ENCODE data around the gene KDM4C. TPM values are rescaled to one million over a fixed set of nuclear protein-coding genes. Genes with fewer than 3 reads are reported as not detected.

KDM4C gene
- total RNA-seq, 1 experiment from 2014 or later, result 7.1 TPM

DNA sequence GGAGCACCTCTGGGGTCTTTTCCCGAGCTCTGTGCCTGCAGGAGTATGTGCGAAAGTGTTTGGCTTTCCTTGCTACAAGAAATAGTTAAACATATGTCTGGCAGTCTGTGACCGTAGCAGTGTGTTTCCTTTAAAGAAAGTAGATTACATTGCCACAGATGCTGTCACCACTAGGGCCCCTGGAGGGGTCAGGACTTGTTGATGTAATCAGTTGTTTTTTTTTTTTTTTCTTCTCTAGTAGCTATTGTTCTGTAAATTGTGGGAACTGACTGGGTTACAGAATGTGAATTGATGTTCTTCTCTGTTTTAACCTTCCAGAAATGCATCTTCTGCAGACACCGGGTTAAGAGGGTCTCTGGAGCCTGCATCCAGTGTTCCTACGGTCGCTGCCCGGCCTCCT lies 345.6 kb downstream of the KDM4C start:
- in situ Hi-C loops (cut with HindIII; ENCODE audit: low pct_unique_long_range_greater_than_20kb, low sequenced_read_pairs), result no loop called here
- Histone ChIP-seq H3K27ac (ENCODE audit: low read length) (no peak overlapping the region), H3K4me1 (ENCODE audit: control insufficient read depth, insufficient read depth, low read length) (no peaks in the 10 kb centered on the region), H3K27me3 (ENCODE audit: control insufficient read depth, insufficient read depth, low read length) (no peaks in the 10 kb centered on the region), H3K4me3 (ENCODE audit: low read depth in 2 of 2, low read length in 2 of 2) (no peak overlapping the region), H3K36me3 (ENCODE audit: control insufficient read depth, insufficient read depth, low read length) (no peaks in the 10 kb centered on the region), H3K9me3 (ENCODE audit: control insufficient read depth, insufficient read depth, low read depth, low read length) (no peaks in the 10 kb centered on the region)
- BruUV-seq (replicated peaks), result no TSS peak
- ChIA-PET CTCF (no interaction called here), POLR2A (no interaction called here)
- ATAC-seq (no peak), DNase-seq (ENCODE audit: low read depth, low spot score) (no peak)
- TF ChIP-seq TCF7L2 (IDR thresholded peaks at IDR 0.05; ENCODE audit: low read depth, low read length), result no peak
- TF ChIP-seq, protein P1, sequence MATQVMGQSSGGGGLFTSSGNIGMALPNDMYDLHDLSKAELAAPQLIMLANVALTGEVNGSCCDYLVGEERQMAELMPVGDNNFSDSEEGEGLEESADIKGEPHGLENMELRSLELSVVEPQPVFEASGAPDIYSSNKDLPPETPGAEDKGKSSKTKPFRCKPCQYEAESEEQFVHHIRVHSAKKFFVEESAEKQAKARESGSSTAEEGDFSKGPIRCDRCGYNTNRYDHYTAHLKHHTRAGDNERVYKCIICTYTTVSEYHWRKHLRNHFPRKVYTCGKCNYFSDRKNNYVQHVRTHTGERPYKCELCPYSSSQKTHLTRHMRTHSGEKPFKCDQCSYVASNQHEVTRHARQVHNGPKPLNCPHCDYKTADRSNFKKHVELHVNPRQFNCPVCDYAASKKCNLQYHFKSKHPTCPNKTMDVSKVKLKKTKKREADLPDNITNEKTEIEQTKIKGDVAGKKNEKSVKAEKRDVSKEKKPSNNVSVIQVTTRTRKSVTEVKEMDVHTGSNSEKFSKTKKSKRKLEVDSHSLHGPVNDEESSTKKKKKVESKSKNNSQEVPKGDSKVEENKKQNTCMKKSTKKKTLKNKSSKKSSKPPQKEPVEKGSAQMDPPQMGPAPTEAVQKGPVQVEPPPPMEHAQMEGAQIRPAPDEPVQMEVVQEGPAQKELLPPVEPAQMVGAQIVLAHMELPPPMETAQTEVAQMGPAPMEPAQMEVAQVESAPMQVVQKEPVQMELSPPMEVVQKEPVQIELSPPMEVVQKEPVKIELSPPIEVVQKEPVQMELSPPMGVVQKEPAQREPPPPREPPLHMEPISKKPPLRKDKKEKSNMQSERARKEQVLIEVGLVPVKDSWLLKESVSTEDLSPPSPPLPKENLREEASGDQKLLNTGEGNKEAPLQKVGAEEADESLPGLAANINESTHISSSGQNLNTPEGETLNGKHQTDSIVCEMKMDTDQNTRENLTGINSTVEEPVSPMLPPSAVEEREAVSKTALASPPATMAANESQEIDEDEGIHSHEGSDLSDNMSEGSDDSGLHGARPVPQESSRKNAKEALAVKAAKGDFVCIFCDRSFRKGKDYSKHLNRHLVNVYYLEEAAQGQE (IDR thresholded peaks at IDR 0.05; ENCODE audit: insufficient read depth in 1 of 2, low read depth in 2 of 2, low read length in 1 of 2), result no peak
- no peak for TF ChIP-seq POLR2AphosphoS5 (IDR thresholded peaks at IDR 0.05; ENCODE audit: low read depth, low read length)
- TF ChIP-seq, protein P2, sequence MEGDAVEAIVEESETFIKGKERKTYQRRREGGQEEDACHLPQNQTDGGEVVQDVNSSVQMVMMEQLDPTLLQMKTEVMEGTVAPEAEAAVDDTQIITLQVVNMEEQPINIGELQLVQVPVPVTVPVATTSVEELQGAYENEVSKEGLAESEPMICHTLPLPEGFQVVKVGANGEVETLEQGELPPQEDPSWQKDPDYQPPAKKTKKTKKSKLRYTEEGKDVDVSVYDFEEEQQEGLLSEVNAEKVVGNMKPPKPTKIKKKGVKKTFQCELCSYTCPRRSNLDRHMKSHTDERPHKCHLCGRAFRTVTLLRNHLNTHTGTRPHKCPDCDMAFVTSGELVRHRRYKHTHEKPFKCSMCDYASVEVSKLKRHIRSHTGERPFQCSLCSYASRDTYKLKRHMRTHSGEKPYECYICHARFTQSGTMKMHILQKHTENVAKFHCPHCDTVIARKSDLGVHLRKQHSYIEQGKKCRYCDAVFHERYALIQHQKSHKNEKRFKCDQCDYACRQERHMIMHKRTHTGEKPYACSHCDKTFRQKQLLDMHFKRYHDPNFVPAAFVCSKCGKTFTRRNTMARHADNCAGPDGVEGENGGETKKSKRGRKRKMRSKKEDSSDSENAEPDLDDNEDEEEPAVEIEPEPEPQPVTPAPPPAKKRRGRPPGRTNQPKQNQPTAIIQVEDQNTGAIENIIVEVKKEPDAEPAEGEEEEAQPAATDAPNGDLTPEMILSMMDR (IDR thresholded peaks at IDR 0.05), result no peak
- no peak for TF ChIP-seq SIN3A (IDR thresholded peaks at IDR 0.05; ENCODE audit: borderline replicate concordance, insufficient read depth, low read depth, low read length)
- intact Hi-C loops (cut with micrococcal nuclease; ENCODE audit: unreplicated experiment), result no loop called here

GRCh38 chr9:7103771-7104170 lies 346.0 kb downstream of the KDM4C start:
- ATAC-seq, result no peak
- POLR2A ChIA-PET, result no interaction called here
- in situ Hi-C loops (cut with HindIII; ENCODE audit: low pct_unique_long_range_greater_than_20kb, low sequenced_read_pairs), result no loop called here

More at GRCh38 chr9:7103771-7104170, 346.0 kb downstream of the KDM4C start:
- CTCF ChIA-PET, result no interaction called here
- BruUV-seq (replicated peaks), result no TSS peak
- Histone ChIP-seq H3K27ac (ENCODE audit: low read length) (no peak overlapping the region), H3K4me3 (ENCODE audit: low read depth in 2 of 2, low read length in 2 of 2) (no peak overlapping the region), H3K9me3 (ENCODE audit: control insufficient read depth, insufficient read depth, low read depth, low read length) (no peaks in the 10 kb centered on the region), H3K27me3 (ENCODE audit: control insufficient read depth, insufficient read depth, low read length) (no peaks in the 10 kb centered on the region), H3K4me1 (ENCODE audit: control insufficient read depth, insufficient read depth, low read length) (no peaks in the 10 kb centered on the region), H3K36me3 (ENCODE audit: control insufficient read depth, insufficient read depth, low read length) (no peaks in the 10 kb centered on the region)
- intact Hi-C loops (cut with micrococcal nuclease; ENCODE audit: unreplicated experiment), result no loop called here
- DNase-seq (ENCODE audit: low read depth, low spot score), result no peak
- TF ChIP-seq, protein P2 (IDR thresholded peaks at IDR 0.05), result no peak
- TF ChIP-seq, protein P1 (IDR thresholded peaks at IDR 0.05; ENCODE audit: insufficient read depth in 1 of 2, low read depth in 2 of 2, low read length in 1 of 2), result no peak
- no peak for TF ChIP-seq SIN3A (IDR thresholded peaks at IDR 0.05; ENCODE audit: borderline replicate concordance, insufficient read depth, low read depth, low read length)
- TF ChIP-seq POLR2AphosphoS5 (IDR thresholded peaks at IDR 0.05; ENCODE audit: low read depth, low read length), result no peak
